HG02642 (cell line): ENCODE measurements around the gene SLC9A8.
"Not testable (repeated sequence)": the region's sequence is repeated elsewhere in the genome, so short reads cannot be mapped to it uniquely, and the experiment has no call there.

Experiments
- ATAC-seq: cut with Tn5 transposase; IDR thresholded peaks from one replicate; pipeline ENCODE4 v1.9.1; 2021; ENCODE audit warnings: mild to moderate bottlenecking; ENCODE audit not compliant: unreplicated experiment, poor library complexity

SLC9A8 gene

DNA sequence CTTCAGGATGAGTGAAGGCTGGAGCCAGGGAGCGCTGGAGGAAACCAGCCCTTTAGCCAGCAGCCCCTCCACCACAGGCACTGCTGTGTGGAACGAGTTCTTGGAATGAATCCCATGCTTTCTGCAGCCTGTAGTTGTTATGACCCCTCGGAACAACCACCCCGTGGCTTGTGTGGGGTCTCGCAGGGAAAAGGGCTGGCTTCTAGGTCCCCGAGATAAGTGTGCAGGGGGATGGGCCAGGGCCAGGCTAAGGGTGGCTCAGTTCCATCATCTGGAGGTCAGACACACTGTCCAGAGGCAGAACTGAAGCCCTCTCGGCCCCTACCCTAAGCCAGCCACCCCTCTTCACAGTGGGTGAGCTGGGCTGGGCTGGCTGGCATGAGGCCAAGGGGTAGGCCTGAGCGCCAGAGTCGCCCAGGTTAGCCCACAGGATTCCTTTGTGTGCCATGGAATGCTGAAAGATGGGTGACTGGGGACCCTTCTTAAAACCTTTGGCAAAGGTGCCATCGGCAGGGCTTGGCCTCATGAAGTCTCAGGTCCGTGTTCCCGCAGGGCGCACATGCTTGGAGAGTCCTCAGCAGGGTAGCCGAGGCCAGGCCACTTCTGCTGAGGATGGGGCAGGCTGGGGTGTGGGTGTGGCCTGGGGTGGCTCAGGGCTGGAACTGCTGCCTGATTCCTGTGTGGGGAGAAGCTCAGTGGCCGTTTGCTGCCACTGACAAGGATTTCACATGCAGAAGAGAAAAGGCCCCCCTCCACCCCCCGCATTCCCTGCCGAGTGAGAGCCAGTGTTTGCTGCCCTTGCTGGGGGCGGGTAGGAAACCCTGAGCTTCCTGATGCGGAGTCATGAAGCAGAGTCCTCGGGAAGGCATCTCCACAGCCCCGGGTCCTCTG lies 78.1 kb downstream of the SLC9A8 start:
- no peak for ATAC-seq

DNA sequence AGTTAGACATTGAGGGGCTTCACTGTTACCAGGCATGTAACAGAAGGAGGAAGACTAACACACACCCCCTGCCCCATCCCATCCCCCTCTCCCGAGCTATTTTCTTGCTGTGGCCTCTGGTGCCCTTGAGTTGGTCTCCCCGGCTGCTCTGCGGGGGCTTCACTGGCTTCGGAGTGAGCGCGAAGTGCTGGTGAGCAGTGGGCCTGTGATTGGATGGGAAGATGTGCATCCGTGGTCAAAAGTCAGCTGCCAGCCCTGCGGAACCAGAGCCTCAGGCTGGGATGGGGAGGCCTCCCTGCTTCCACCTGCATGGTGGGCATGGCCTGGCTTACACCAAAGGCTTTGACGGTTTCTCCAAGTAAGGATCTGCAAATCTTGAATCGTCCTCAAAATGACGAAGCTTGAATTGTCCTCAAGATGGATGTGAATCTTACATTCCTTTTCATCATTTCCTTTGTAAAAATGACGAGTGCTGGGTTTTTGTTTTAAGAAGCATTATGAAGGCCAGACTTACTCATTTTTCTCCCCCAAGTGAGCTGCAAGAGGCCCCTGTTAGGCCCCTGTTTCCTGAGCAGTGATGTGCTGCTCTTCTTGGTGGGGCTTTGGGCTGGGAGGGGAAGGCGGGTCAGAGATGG lies 79.0 kb downstream of the SLC9A8 start:
- no peak for ATAC-seq

DNA sequence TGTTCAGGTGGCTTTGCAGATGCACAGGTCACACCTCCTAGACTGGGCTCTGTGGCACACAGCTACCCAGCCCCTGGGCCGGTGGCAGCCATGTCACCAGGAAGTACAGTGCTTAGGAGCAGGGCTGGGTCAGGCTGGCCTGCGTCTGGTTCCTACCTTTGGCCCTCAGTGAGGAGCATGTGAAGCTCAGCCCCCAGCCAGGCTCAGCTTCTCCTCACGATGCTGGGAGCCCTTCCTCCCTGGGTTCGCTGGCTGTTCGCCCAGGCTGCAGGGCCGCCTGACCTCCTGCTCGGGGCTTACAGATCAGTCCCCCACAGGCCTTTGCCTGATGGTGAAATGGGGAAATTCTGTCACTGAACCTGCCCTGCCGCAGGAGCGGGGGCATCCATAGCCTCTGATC lies 79.6 kb downstream of the SLC9A8 start:
- ATAC-seq = no peak

GRCh38 chr20:49892817-49893216 lies 80.2 kb downstream of the SLC9A8 start:
- no peak for ATAC-seq

GRCh38 chr20:49893242-49894072 lies 80.8 kb downstream of the SLC9A8 start:
- no peak for ATAC-seq

DNA sequence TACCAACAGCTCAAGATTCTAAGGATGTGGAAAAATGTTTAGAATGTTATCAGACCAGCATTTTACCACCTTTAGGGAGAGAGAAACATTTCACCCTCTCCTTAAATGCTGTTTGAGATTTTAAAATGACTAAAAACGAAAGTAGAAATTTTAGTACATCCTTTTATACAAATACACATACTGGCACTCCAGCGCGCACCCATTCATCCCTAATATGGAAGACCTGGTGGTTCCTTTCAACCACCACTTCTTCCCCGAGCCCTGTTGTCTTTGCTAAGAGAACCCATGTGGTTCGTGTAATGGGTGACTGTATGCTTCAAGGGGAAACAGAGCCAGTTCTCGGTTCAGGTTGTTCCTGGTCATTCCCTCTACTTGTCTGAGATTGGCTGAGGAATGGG lies 81.4 kb downstream of the SLC9A8 start:
- ATAC-seq = no peak

DNA sequence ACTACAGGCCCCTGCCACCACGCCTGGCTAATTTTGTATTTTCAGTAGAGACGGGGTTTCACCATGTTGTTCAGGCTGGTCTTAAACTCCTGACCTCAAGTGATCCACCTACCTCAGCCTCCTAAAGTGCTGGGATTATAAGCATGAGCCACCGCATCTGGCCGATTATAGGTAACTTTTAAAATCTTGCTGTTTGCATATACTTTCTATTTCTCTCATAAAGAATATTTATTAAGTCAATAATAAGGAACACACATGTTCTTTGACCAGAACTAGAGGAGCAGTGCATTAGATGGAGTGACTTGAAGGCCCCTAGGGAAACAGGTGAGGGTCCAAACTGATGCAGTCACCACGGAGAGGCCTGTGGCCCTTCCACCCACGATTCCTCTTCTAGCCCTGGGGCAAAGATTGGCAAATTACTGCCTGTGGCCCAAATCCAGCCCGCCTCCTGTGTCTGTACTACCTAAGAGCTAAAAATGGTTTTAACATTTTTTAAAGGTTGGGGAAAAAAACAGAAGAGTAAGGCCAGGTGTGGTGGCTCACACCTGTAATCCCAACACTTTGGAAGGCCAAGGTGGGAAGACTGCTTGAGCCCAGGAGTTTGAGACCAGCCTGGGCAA lies 83.0 kb downstream of the SLC9A8 start:
- not testable (repeated sequence) for ATAC-seq

DNA sequence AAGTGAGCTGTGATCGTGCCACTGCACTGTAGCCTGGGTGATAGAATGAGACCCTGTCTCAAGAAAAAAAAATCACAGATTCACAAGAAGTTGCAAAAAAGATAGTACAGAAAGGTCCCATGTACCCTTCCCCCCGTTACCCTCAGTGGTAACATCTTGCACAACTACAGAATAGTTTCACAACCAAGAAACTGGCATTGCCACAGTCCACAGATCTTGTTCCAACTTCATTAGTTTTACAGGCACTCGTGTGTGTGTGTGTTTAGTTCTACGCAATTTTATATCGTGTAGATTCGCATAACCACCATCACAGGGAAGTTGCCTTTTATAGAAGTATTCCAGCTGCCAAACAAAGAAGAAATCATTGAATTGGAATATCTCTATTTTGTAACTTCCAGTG lies 83.6 kb downstream of the SLC9A8 start:
- no peak for ATAC-seq

DNA sequence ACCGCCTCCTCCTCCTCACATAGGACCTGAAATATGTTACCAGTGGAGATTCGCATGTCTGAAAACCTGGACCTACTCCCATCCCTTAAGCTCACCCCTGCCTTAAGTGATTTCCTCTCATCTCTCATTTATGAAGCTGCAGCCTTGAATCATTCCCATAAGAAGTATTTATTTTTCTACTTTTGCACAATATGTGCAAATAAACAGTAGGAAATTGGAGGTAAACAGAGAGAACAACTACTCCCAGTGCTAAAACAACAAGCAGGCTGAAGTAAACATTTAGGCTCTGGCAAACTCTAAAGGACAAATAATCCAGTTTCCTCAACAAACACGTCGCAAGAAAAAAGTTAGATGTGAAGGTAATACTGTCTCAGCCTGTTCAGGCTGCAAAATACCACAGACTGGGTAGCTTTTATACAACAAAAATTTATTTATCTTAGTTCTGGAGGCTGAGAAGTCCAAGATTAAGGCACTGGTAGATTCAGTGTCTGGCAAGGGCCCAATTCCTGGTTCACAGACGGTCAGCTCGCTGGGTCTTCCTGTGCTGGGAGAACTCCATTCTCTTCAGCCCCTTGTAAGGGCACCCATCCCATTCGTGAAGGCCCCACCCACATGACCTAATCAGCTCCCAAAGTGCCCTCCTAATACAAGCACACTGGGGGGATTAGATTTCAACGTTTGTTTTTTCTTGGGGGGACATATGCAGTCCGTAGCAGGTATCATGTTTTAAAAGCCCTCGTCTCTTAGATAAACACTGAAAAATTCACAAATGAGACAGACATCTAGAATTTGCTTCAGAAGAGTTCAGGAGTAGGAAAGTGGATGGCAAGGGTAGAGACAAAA lies 87.1 kb downstream of the SLC9A8 start:
- no peak for ATAC-seq

DNA sequence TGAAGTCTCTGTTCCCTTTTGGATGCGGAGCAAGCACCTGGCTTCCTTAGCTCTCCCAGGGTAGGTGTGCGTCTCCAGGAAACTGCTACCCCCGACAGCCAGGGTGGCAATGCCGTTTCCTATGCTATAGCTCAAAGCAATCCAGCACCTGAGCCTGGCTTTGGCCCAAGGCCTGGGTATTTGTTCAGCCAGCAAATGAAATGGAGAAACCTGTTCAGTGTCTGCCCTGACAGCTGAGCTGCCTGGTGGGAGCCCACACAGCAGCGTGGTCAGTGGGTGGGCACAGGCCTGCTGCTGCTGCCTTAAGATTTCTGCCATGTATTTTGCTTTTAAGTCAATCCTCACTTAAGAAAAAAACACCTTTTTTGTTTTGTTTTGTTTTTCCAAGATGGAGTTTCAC lies 89.0 kb downstream of the SLC9A8 start:
- ATAC-seq = no peak

GRCh38 chr20:49904440-49905214 lies 92.0 kb downstream of the SLC9A8 start:
- no peak for ATAC-seq

GRCh38 chr20:49905415-49906091 lies 92.9 kb downstream of the SLC9A8 start:
- no peak for ATAC-seq

DNA sequence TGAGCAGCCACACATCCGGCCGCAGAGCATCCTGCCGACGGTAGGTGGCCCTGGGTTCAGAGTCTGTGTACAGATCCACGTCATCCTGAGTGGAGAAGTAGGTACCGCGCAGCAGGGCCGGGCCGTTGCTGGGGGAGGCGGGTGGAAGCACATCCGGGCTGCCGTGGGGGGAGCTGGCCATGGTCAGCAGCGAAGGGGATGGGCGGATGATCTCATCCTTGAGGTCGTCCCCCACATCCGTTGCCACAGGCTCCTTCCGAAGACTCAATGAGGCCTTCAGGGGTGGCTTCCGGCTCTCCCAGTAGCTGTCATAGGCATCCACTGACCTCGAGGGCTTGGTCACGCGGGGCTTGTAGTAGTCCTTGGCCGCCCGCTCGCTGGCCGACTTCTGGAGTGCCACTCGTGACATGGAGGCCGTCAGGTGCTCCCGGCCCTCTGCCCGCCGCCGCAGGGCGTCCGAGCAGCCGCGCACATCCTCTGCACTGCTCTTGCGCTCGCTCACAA lies 93.5 kb downstream of the SLC9A8 start:
- ATAC-seq = no peak

- ATAC-seq = no peak
Measured at GRCh38 chr20:49906615-49907154, 94.1 kb downstream of the SLC9A8 start.

- no peak for ATAC-seq
Measured at GRCh38 chr20:49907405-49908257, 95.0 kb downstream of the SLC9A8 start.

DNA sequence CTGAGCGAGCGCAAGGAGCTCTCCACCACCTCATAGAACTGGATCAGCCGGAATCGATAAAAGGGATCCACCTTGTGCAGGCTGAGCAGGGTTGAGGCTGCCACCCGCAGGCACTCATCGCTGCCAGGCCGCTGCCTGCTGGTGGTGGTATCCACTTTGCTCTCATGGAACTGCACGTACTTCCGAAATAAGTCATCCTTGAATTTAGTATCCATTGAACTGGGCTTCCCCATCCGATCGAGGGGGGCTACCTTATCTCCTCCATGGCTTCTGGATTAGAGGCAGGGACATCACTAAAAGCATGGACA lies 95.6 kb downstream of the SLC9A8 start:
- no peak for ATAC-seq
